Osteoblast (primary cell): ENCODE data around the gene TUBB2A. TPM values are rescaled to one million over a fixed set of nuclear protein-coding genes. Genes with fewer than 3 reads are reported as not detected.
"Not testable (repeated sequence)": the region's sequence is repeated elsewhere in the genome, so short reads cannot be mapped to it uniquely, and the experiment has no call there.

Source experiments
- DNase-seq: peaks from one replicate; pipeline ENCODE4 v3.0.0; 2011; ENCODE audit warnings: low spot score, mixed read lengths; ENCODE audit not compliant: insufficient read length; ENCODE audit errors: missing footprints
- H2AFZ ChIP-seq: 2 replicates; pipeline ENCODE4 v1.6.0; 2011; ENCODE audit warnings: mild to moderate bottlenecking, low read length
- H3K27ac ChIP-seq: 2 replicates; pipeline ENCODE4 v1.5.1; 2011; ENCODE audit warnings: mild to moderate bottlenecking, low read depth, low read length, moderate library complexity
- H3K27me3 ChIP-seq: 2 replicates; pipeline ENCODE4 v1.6.0; 2012; ENCODE audit warnings: mild to moderate bottlenecking, control low read depth, inconsistent platforms, low read length, moderate library complexity; ENCODE audit not compliant: insufficient read depth
- H3K36me3 ChIP-seq: 2 replicates; pipeline ENCODE4 v1.5.1; 2011; ENCODE audit warnings: mild to moderate bottlenecking, low read length, control low read depth, moderate library complexity; ENCODE audit not compliant: insufficient read depth
- H3K4me1 ChIP-seq: 2 replicates; pipeline ENCODE4 v1.5.1; 2011; ENCODE audit warnings: mild to moderate bottlenecking, low read length, control low read depth, moderate library complexity; ENCODE audit not compliant: insufficient read depth
- H3K4me2 ChIP-seq: 2 replicates; pipeline ENCODE4 v1.6.0; 2011; ENCODE audit warnings: mild to moderate bottlenecking, low read length; ENCODE audit not compliant: insufficient read depth
- H3K4me3 ChIP-seq: fragments of 200-600 bp; sonication (generic); 3 replicates; pipeline ENCODE4 v1.5.1; 2012; ENCODE audit warnings: mild to moderate bottlenecking, low read length, inconsistent platforms; ENCODE audit not compliant: insufficient read depth
- H3K79me2 ChIP-seq: 2 replicates; pipeline ENCODE4 v1.6.0; 2012; ENCODE audit warnings: mild to moderate bottlenecking, low read length, control low read depth, inconsistent platforms; ENCODE audit not compliant: insufficient read depth
- H3K9me3 ChIP-seq: 2 replicates; pipeline ENCODE4 v1.5.1; 2011; ENCODE audit warnings: low read depth, low read length, control low read depth
- H4K20me1 ChIP-seq: 2 replicates; pipeline ENCODE4 v1.6.0; 2012; ENCODE audit warnings: mild to moderate bottlenecking, low read length, control low read depth; ENCODE audit not compliant: insufficient read depth
- total RNA-seq: library from RNA; depleted of rRNA; stranded (reverse); fragments of >200 nt; gene quantifications from 2 replicates; pipeline ENCODE4 v1.2.3, GENCODE V29; 2012
- TF ChIP-seq, protein P1 (sequence below): IDR thresholded peaks from 2 replicates; pipeline ENCODE4 v1.5.1; 2011; ENCODE audit warnings: mild to moderate bottlenecking, low read depth, low read length, moderate library complexity; ENCODE audit errors: extremely low read depth

The TUBB2A gene
- total RNA-seq, 1 donor, result 44.5 TPM

DNA sequence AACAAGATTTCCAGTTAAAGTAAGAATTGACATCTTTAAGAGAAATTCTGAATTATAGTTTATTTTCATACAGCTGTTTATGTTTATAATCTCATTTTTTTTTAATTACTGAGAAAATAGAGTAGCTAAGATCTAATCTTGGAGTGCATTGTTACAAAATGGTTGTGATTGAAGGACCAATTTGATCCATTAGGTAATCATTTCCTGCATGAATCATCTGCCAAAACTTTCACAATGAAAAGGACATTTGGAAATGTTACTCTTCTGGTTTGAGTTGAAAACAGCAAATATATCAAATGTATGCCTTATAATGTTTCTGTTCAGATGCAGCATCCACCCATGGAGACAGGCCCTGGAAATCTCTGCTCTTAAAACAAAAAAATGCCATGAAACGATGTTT, 19.0 kb downstream of the TUBB2A start:
- no peak for DNase-seq
- Histone ChIP-seq H4K20me1 (no peaks in the 10 kb centered on the region), H2AFZ (no peak overlapping the region), H3K4me1 (peaks cover 16% of the 10 kb centered on the region), H3K4me2 (peak overlapping the region; percentile 8), H3K36me3 (peaks cover 23% of the 10 kb centered on the region), H3K27ac (peak overlapping the region; percentile 23), H3K4me3 (no peak overlapping the region), H3K27me3 (no peaks in the 10 kb centered on the region), H3K9me3 (no peaks in the 10 kb centered on the region), H3K79me2 (no peaks in the 10 kb centered on the region)
- TF ChIP-seq, protein P1, sequence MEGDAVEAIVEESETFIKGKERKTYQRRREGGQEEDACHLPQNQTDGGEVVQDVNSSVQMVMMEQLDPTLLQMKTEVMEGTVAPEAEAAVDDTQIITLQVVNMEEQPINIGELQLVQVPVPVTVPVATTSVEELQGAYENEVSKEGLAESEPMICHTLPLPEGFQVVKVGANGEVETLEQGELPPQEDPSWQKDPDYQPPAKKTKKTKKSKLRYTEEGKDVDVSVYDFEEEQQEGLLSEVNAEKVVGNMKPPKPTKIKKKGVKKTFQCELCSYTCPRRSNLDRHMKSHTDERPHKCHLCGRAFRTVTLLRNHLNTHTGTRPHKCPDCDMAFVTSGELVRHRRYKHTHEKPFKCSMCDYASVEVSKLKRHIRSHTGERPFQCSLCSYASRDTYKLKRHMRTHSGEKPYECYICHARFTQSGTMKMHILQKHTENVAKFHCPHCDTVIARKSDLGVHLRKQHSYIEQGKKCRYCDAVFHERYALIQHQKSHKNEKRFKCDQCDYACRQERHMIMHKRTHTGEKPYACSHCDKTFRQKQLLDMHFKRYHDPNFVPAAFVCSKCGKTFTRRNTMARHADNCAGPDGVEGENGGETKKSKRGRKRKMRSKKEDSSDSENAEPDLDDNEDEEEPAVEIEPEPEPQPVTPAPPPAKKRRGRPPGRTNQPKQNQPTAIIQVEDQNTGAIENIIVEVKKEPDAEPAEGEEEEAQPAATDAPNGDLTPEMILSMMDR, result no peak

GRCh38 chr6:3137873-3138272, 19.5 kb downstream of the TUBB2A start:
- H4K20me1 ChIP-seq, H3K4me3 ChIP-seq, H3K27me3 ChIP-seq, H3K79me2 ChIP-seq, H3K27ac ChIP-seq, H2AFZ ChIP-seq, H3K4me2 ChIP-seq, H3K9me3 ChIP-seq, DNase-seq: not testable (repeated sequence)
- Histone ChIP-seq H3K36me3 (peaks cover 20% of the 10 kb centered on the region), H3K4me1 (peaks cover 16% of the 10 kb centered on the region)

GRCh38 chr6:3137057-3137777, 20.1 kb downstream of the TUBB2A start:
- DNase-seq, result no peak
- H3K27ac ChIP-seq, result peak overlapping the region; percentile 33
- no peaks in the 10 kb centered on the region for H4K20me1 ChIP-seq

GRCh38 chr6:3136292-3137011, 20.9 kb downstream of the TUBB2A start:
- Histone ChIP-seq H2AFZ (no peak overlapping the region), H3K79me2 (no peaks in the 10 kb centered on the region), H4K20me1 (no peaks in the 10 kb centered on the region), H3K27ac (no peak overlapping the region), H3K27me3 (no peaks in the 10 kb centered on the region), H3K36me3 (peaks cover 16% of the 10 kb centered on the region), H3K9me3 (no peaks in the 10 kb centered on the region), H3K4me3 (no peak overlapping the region), H3K4me1 (peaks cover 16% of the 10 kb centered on the region), H3K4me2 (no peak overlapping the region)
- TF ChIP-seq, protein P1, result no peak
- DNase-seq, result no peak

More at GRCh38 chr6:3137057-3137777, 20.1 kb downstream of the TUBB2A start:
- Histone ChIP-seq H3K79me2 (no peaks in the 10 kb centered on the region), H3K4me2 (no peak overlapping the region), H3K9me3 (no peaks in the 10 kb centered on the region), H3K4me3 (no peak overlapping the region), H2AFZ (peak overlapping the region; percentile 8), H3K27me3 (no peaks in the 10 kb centered on the region), H3K4me1 (peaks cover 16% of the 10 kb centered on the region), H3K36me3 (peaks cover 16% of the 10 kb centered on the region)
- TF ChIP-seq, protein P1, result no peak
